Central memory CD8-positive, alpha-beta T cell (primary cell): Measurements from ENCODE around the gene CAMK1D.
"Not testable (repeated sequence)": the region's sequence is repeated elsewhere in the genome, so short reads cannot be mapped to it uniquely, and the experiment has no call there.

ENCODE experiments used
- ATAC-seq: fragments of 150-1000 bp; cut with Tn5 transposase; replicated peaks from 2 replicates; pipeline ENCODE4 v1.10.0; 2022; ENCODE audit warnings: mild to moderate bottlenecking, moderate FRiP score, moderate number of reproducible peaks; ENCODE audit not compliant: poor library complexity, severe bottlenecking; ENCODE audit errors: extremely low read depth
- DNase-seq, 2 donors: peaks; one replicate each; pipeline ENCODE4 v3.0.0; 2021; ENCODE audit warnings: low spot score in 2 of 2
- H3K27ac Mint-ChIP-seq: one replicate; pipeline ENCODE4 v1.8.0; 2022; ENCODE audit warnings: low read depth, mild to moderate bottlenecking, moderate library complexity, mixed read lengths
- H3K27me3 Mint-ChIP-seq: one replicate; pipeline ENCODE4 v1.8.0; 2022; ENCODE audit warnings: mixed read lengths
- H3K36me3 Mint-ChIP-seq: one replicate; pipeline ENCODE4 v1.8.0; 2022; ENCODE audit warnings: mild to moderate bottlenecking, moderate library complexity, mixed read lengths; ENCODE audit not compliant: insufficient read depth
- H3K4me1 Mint-ChIP-seq: one replicate; pipeline ENCODE4 v1.8.0; 2022; ENCODE audit warnings: mixed read lengths
- H3K4me3 Mint-ChIP-seq: one replicate; pipeline ENCODE4 v1.8.0; 2022; ENCODE audit warnings: mild to moderate bottlenecking, moderate library complexity, mixed read lengths
- H3K9me3 Mint-ChIP-seq: one replicate; pipeline ENCODE4 v1.8.0; 2022; ENCODE audit warnings: mixed read lengths

Gene CAMK1D

DNA sequence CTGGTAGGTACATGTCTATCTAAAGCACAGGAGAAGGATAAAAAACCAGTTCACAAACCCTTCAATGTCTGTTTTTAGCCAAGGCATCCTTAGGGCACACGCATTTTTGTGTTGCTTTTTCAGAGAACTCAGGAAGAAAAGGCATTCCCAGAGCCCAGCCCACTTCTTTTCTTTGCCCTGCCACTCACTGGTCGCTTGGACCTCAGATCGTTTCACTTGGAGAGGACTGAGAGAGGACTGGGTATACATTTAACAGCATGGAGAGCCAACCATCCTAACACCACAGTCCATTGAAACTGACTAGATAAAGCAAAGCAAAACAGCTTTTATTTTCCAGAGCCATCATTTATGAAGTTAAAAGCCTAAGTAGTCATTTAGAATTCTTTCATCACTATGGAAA, 194.2 kb downstream of the CAMK1D start:
- H3K9me3 Mint-ChIP-seq, result peaks cover 6% of the 10 kb centered on the region
- no peak for ATAC-seq
- H3K4me3 Mint-ChIP-seq, result no peak overlapping the region
- no peaks in the 10 kb centered on the region for H3K27me3 Mint-ChIP-seq
- H3K4me1 Mint-ChIP-seq, result peaks cover 16% of the 10 kb centered on the region
- DNase-seq, result no peak
- no peak overlapping the region for H3K27ac Mint-ChIP-seq
- H3K36me3 Mint-ChIP-seq, result peaks cover 6% of the 10 kb centered on the region

GRCh38 chr10:12546160-12546802, 196.9 kb downstream of the CAMK1D start:
- ATAC-seq, H3K9me3 Mint-ChIP-seq, H3K4me3 Mint-ChIP-seq, DNase-seq, H3K27me3 Mint-ChIP-seq, H3K36me3 Mint-ChIP-seq: not testable (repeated sequence)
- H3K27ac Mint-ChIP-seq, result peak overlapping the region; percentile 26
- H3K4me1 Mint-ChIP-seq, result peaks cover 20% of the 10 kb centered on the region

GRCh38 chr10:12547301-12547771, 198.0 kb downstream of the CAMK1D start:
- H3K4me1 Mint-ChIP-seq, result peaks cover 20% of the 10 kb centered on the region
- peaks cover 6% of the 10 kb centered on the region for H3K9me3 Mint-ChIP-seq
- no peak overlapping the region for H3K4me3 Mint-ChIP-seq
- H3K27me3 Mint-ChIP-seq, result no peaks in the 10 kb centered on the region
- peaks cover 4% of the 10 kb centered on the region for H3K36me3 Mint-ChIP-seq
- H3K27ac Mint-ChIP-seq, result peak overlapping the region; percentile 45
- ATAC-seq (no peak), DNase-seq (no peak)

DNA sequence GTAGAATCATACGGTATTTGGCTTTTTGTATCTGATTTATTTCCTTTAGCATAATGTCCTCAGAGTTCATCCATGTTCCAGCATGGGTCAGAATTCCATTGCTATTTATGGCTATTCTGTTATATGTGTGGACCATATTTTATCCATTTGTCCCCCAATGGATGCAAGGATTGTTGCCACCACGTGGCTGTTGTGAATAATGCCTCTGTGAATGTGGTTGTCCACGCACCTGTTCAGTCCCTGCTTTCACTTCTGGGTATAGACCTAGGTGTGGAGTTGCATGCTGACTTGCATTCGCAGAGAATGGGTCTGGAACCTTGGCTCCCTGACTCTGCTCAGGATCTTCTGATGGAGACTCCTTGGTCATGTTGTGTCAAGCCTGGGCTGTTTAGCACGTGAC, 199.9 kb downstream of the CAMK1D start:
- Mint-ChIP-seq H3K4me1 (peaks cover 20% of the 10 kb centered on the region), H3K36me3 (peaks cover 6% of the 10 kb centered on the region), H3K27ac (no peak overlapping the region), H3K27me3 (no peaks in the 10 kb centered on the region), H3K4me3 (no peak overlapping the region), H3K9me3 (peaks cover 6% of the 10 kb centered on the region)
- ATAC-seq (no peak), DNase-seq (no peak)

- no peak for ATAC-seq
- Mint-ChIP-seq H3K4me3 (no peak overlapping the region), H3K27me3 (no peaks in the 10 kb centered on the region), H3K9me3 (peaks cover 4% of the 10 kb centered on the region), H3K27ac (no peak overlapping the region), H3K36me3 (peaks cover 15% of the 10 kb centered on the region), H3K4me1 (peaks cover 23% of the 10 kb centered on the region)
- no peak for DNase-seq
Measured at GRCh38 chr10:12550994-12551393, 201.6 kb downstream of the CAMK1D start.

GRCh38 chr10:12556039-12556438, 206.7 kb downstream of the CAMK1D start:
- Mint-ChIP-seq H3K9me3 (no peaks in the 10 kb centered on the region), H3K36me3 (peaks cover 14% of the 10 kb centered on the region)

DNA sequence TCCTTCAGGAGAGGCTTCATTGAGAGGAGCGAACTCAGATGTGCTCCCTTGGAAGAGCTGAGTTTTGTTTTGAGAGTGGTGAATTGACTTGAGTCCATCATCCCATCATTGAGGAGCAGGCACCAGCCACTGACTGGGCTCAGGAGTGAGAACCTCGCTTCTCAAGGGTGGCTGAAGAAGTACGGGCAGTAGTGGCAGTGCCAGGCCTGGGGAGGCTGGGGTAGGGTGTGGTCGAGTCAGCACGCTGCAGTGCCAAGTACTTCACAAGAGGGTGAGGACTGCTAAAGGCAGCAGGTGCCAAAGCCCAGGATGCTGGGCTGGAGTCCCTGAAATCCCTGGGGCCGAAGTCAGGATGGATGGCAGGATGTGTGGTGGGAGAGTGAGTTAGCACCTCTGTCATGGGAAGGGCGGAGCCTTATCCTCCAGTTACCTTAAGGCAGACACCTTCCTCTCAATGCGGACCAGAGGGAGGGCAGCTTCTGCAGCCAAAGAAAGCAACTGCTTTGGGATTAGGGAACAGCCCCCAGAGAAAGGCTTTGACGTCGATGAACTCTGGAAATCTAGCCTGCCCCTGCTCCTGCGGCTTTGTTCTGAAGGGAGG, 210.3 kb downstream of the CAMK1D start:
- Mint-ChIP-seq H3K4me1 (peaks cover 40% of the 10 kb centered on the region), H3K36me3 (peaks cover 11% of the 10 kb centered on the region), H3K9me3 (no peaks in the 10 kb centered on the region), H3K4me3 (no peak overlapping the region), H3K27ac (no peak overlapping the region), H3K27me3 (no peaks in the 10 kb centered on the region)
- DNase-seq (no peak), ATAC-seq (no peak)

More at GRCh38 chr10:12556039-12556438, 206.7 kb downstream of the CAMK1D start:
- Mint-ChIP-seq H3K27me3 (no peaks in the 10 kb centered on the region), H3K4me1 (peaks cover 13% of the 10 kb centered on the region), H3K27ac (no peak overlapping the region), H3K4me3 (no peak overlapping the region)
- ATAC-seq (no peak), DNase-seq (no peak)

GRCh38 chr10:12561307-12561706, 212.0 kb downstream of the CAMK1D start:
- H3K36me3 Mint-ChIP-seq, result peaks cover 3% of the 10 kb centered on the region
- no peak overlapping the region for H3K27ac Mint-ChIP-seq
- H3K4me1 Mint-ChIP-seq, result peaks cover 34% of the 10 kb centered on the region
- H3K4me3 Mint-ChIP-seq, result no peak overlapping the region
- no peak for DNase-seq
- H3K9me3 Mint-ChIP-seq, result no peaks in the 10 kb centered on the region
- H3K27me3 Mint-ChIP-seq, result no peaks in the 10 kb centered on the region
- ATAC-seq, result no peak

DNA sequence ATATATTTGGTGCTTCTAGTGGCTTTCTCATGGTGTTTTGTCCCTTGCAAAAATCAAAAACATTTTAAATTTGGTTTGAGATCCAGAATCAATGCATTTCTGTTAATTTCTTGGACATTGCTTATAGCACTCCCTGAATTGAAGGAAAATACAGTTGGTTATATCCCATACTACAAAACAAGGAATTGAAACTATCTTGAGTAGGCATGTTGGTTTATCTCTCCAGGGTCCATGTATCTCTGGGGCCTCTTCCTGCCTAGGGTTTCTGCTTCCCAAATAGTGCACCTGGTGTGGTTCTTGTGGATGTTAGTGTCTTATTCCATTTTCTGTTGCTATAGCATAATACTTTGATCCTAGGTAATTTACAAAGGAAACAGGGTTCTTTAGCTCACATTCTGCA, 212.4 kb downstream of the CAMK1D start:
- ATAC-seq, result no peak
- DNase-seq, result no peak
- Mint-ChIP-seq H3K27me3 (no peaks in the 10 kb centered on the region), H3K27ac (no peak overlapping the region), H3K4me1 (peaks cover 30% of the 10 kb centered on the region), H3K36me3 (peaks cover 3% of the 10 kb centered on the region), H3K9me3 (no peaks in the 10 kb centered on the region), H3K4me3 (no peak overlapping the region)

DNA sequence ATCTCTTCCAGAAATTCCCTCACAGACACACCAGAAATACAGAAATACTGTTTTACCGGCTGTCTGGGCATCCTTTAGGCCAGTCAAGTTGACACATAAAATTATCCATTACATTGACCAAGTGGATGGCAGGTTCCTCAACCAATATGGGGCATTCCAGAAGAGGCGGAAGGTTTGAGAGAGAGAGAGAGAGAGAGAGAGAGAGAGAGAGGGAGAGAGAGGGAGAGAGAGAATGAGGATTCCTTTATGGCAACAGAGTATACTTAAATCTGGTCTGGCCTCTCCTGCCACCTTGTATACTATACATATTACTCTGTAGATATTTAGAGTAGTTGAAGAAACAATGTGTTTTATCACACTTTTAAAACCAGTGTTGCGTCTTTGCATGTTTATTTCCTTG, 214.1 kb downstream of the CAMK1D start:
- peaks cover 30% of the 10 kb centered on the region for H3K4me1 Mint-ChIP-seq
- H3K27me3 Mint-ChIP-seq, result no peaks in the 10 kb centered on the region
- H3K27ac Mint-ChIP-seq, result no peak overlapping the region
- no peaks in the 10 kb centered on the region for H3K36me3 Mint-ChIP-seq
- DNase-seq, result no peak
- no peak overlapping the region for H3K4me3 Mint-ChIP-seq
- H3K9me3 Mint-ChIP-seq, result no peaks in the 10 kb centered on the region
- no peak for ATAC-seq

DNA sequence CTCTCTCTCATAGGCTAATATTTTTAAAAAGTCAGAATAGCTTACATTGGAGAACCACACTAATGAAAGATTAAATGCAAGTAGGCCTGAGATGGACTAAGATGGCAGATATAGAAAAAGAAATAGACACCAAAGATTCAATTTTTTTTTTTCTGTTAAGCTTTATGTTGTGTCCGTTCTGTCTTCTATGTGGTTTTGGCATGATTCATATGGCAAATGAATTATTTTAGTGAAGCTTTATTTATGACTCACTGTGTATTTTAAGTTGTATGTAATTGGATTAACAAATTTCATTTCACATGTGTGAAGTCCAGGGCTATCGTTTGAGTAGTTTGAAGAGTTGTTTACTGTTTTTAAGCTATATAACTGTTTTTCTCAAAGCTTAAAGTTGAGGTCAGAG, 214.8 kb downstream of the CAMK1D start:
- Mint-ChIP-seq H3K4me1 (peaks cover 32% of the 10 kb centered on the region), H3K4me3 (no peak overlapping the region)
- no peak for ATAC-seq

GRCh38 chr10:12566161-12567115, 217.1 kb downstream of the CAMK1D start:
- DNase-seq, result no peak
- ATAC-seq, result no peak
- peaks cover 29% of the 10 kb centered on the region for H3K4me1 Mint-ChIP-seq
- no peaks in the 10 kb centered on the region for H3K27me3 Mint-ChIP-seq
- H3K27ac Mint-ChIP-seq, result no peak overlapping the region
- no peaks in the 10 kb centered on the region for H3K9me3 Mint-ChIP-seq
- H3K4me3 Mint-ChIP-seq, result no peak overlapping the region
- no peaks in the 10 kb centered on the region for H3K36me3 Mint-ChIP-seq

More for the DNA sequence above, 214.8 kb downstream of the CAMK1D start:
- Mint-ChIP-seq H3K9me3 (no peaks in the 10 kb centered on the region), H3K36me3 (no peaks in the 10 kb centered on the region), H3K27me3 (no peaks in the 10 kb centered on the region), H3K27ac (peak overlapping the region; percentile 78)
- DNase-seq, result no peak
